SK-N-SH (cell line): ENCODE measurements around the gene TMEM178A. TPM values are rescaled to one million over a fixed set of nuclear protein-coding genes. Genes with fewer than 3 reads are reported as not detected.

Experiments used
- CTCF ChIA-PET: fragments of 300-600, 350-600 bp; formaldehyde crosslinking; extraction: SDS; loops from one replicate; lab custom pipeline; 2021; lab: Yijun Ruan, JAX
- POLR2A ChIA-PET: fragments of 350-600 bp; sonication (Branson Sonifier 250); formaldehyde crosslinking; extraction: SDS; loops from one replicate; lab custom pipeline; 2020; ENCODE audit warnings: antibody characterized with exemption, inconsistent platforms; lab: Yijun Ruan, JAX
- DNase-seq: peaks from one replicate; pipeline ENCODE4 v3.0.0; 2012
- H2AFZ ChIP-seq: fragments of 200-600 bp; sonication (generic); 2 replicates; pipeline ENCODE4 v1.8.1; 2016; ENCODE audit warnings: antibody characterized with exemption, mild to moderate bottlenecking, low read depth
- H3F3A ChIP-seq: fragments of 200-600 bp; sonication (generic); replicated peaks from 2 replicates; pipeline ENCODE3; 2016; ENCODE audit warnings: antibody characterized with exemption, mild to moderate bottlenecking; ENCODE audit not compliant: insufficient read depth
- H3K27ac ChIP-seq, 2 experiments: fragments of 200-500 bp in 1 of 2; fragments of 200-600 bp in 1 of 2; sonication (Bioruptor generic) in 1 of 2; sonication (generic), shearing (Covaris generic) in 1 of 2; 2 replicates each; pipeline versions ENCODE4 v1.5.1 to v1.6.1; 2014 to 2016; ENCODE audit warnings: low read depth in 2 of 2, inconsistent platforms in 1 of 2, low read length in 1 of 2, mild to moderate bottlenecking in 1 of 2, mixed read lengths in 1 of 2
- H3K27me3 ChIP-seq: fragments of 200-600 bp; sonication (generic), shearing (Covaris generic); 2 replicates; pipeline ENCODE4 v1.6.1; 2016; ENCODE audit warnings: mixed run types; ENCODE audit not compliant: insufficient read depth
- H3K36me3 ChIP-seq, 2 experiments: fragments of 200-500 bp in 1 of 2; fragments of 200-600 bp in 1 of 2; sonication (Bioruptor generic) in 1 of 2; sonication (generic) in 1 of 2; replicated peaks in 1 of 2; 2 replicates each; pipeline versions ENCODE3 to v1.5.1; 2014 to 2016; ENCODE audit warnings: low read length in 1 of 2, mild to moderate bottlenecking in 1 of 2; ENCODE audit not compliant: insufficient read depth in 2 of 2, control insufficient read depth in 1 of 2
- H3K4me1 ChIP-seq, 2 experiments: fragments of 200-500 bp in 1 of 2; fragments of 200-600 bp in 1 of 2; sonication (Bioruptor generic) in 1 of 2; sonication (generic), shearing (Covaris generic) in 1 of 2; 2 replicates each; pipeline versions ENCODE4 v1.5.1 to v1.6.1; 2014 to 2016; ENCODE audit warnings: low read depth in 1 of 2, low read length in 1 of 2, mixed run types in 1 of 2; ENCODE audit not compliant: insufficient read depth in 2 of 2, control insufficient read depth in 1 of 2
- H3K4me2 ChIP-seq: fragments of 200-600 bp; sonication (generic), shearing (Covaris generic); 2 replicates; pipeline ENCODE4 v1.6.1; 2017; ENCODE audit warnings: mixed run types
- H3K4me3 ChIP-seq, 2 experiments: fragments of 200-500 bp in 1 of 2; fragments of 200-600 bp in 1 of 2; sonication (Bioruptor generic) in 1 of 2; sonication (generic), shearing (Covaris generic) in 1 of 2; 2 replicates each; pipeline versions ENCODE4 v1.5.1 to v1.8.1; 2014 to 2016; ENCODE audit warnings: low read depth in 2 of 2, inconsistent platforms in 1 of 2, low read length in 1 of 2, mild to moderate bottlenecking in 1 of 2, mixed read lengths in 1 of 2, moderate library complexity in 1 of 2
- H3K79me2 ChIP-seq: fragments of 200-600 bp; sonication (generic); 2 replicates; pipeline ENCODE4 v1.8.1; 2017; ENCODE audit warnings: mild to moderate bottlenecking; ENCODE audit not compliant: insufficient read depth
- H3K9ac ChIP-seq: fragments of 200-600 bp; sonication (generic); 2 replicates; pipeline ENCODE4 v1.6.1; 2017; ENCODE audit warnings: mixed run types
- H3K9me2 ChIP-seq: fragments of 200-600 bp; sonication (generic); 2 replicates; pipeline ENCODE4 v1.6.1; 2017; ENCODE audit warnings: mixed run types
- H3K9me3 ChIP-seq: fragments of 200-600 bp; sonication (generic); 2 replicates; pipeline ENCODE4 v1.6.1; 2017; ENCODE audit warnings: mixed run types, mild to moderate bottlenecking, moderate library complexity
- H4K20me1 ChIP-seq: fragments of 200-600 bp; sonication (generic); 2 replicates; pipeline ENCODE4 v1.6.1; 2017; ENCODE audit warnings: mild to moderate bottlenecking, mixed run types; ENCODE audit not compliant: insufficient read depth
- CHD2 ChIP-seq: fragments of 150-350 bp; IDR thresholded peaks from 2 replicates; pipeline ENCODE4 v1.6.1; 2018; ENCODE audit warnings: low read length; ENCODE audit not compliant: partially characterized antibody
- CTCF ChIP-seq: fragments of 200-600 bp; sonication (generic); IDR thresholded peaks from 2 replicates; pipeline ENCODE4 v1.6.1; 2017; ENCODE audit warnings: antibody characterized with exemption, mild to moderate bottlenecking, moderate library complexity
- EP300 ChIP-seq, 2 experiments: IDR thresholded peaks; 2 replicates each; pipeline versions ENCODE4 v1.4.0 to v1.6.1; 2012; ENCODE audit warnings: borderline replicate concordance in 1 of 2, low read depth in 1 of 2, low read length in 1 of 2
- EZH2phosphoT487 ChIP-seq: fragments of 200-600 bp; sonication (generic); IDR thresholded peaks from 2 replicates; pipeline ENCODE4 v1.6.1; 2017; ENCODE audit warnings: low read depth, mixed run types, mild to moderate bottlenecking, antibody characterized with exemption, moderate library complexity, borderline replicate concordance
- FOXM1 ChIP-seq: IDR thresholded peaks from 2 replicates; pipeline ENCODE4 v1.4.0; 2012; ENCODE audit warnings: low read depth, mild to moderate bottlenecking
- GABPA ChIP-seq: IDR thresholded peaks from 2 replicates; pipeline ENCODE4 v1.4.0; 2012; ENCODE audit warnings: low read depth, mild to moderate bottlenecking
- GATA2 ChIP-seq: sonication (generic); formaldehyde crosslinking; IDR thresholded peaks from 2 replicates; pipeline ENCODE4 v1.5.0; 2020; ENCODE audit warnings: mild to moderate bottlenecking, missing genetic modification reagents
- JUND ChIP-seq: IDR thresholded peaks from 2 replicates; pipeline ENCODE4 v1.4.0; 2012
- MEF2A ChIP-seq: IDR thresholded peaks from 2 replicates; pipeline ENCODE4 v1.4.0; 2012; ENCODE audit warnings: low read depth, borderline replicate concordance
- MXI1 ChIP-seq: IDR thresholded peaks from 2 replicates; pipeline ENCODE4 v1.6.1; 2012; ENCODE audit warnings: mild to moderate bottlenecking, low read depth, low read length, improper control_type of control experiment
- NRF1 ChIP-seq: IDR thresholded peaks from 2 replicates; pipeline ENCODE4 v1.6.1; 2012; ENCODE audit warnings: low read depth, mild to moderate bottlenecking, low read length
- POLR2AphosphoS5 ChIP-seq: IDR thresholded peaks from 2 replicates; pipeline ENCODE4 v1.6.1; 2012; ENCODE audit warnings: low read depth, low read length
- RAD21 ChIP-seq: IDR thresholded peaks from 2 replicates; pipeline ENCODE4 v1.6.1; 2012; ENCODE audit warnings: mild to moderate bottlenecking, low read length
- RCOR1 ChIP-seq: fragments of 150-350 bp; IDR thresholded peaks from 2 replicates; pipeline ENCODE4 v1.6.1; 2017; ENCODE audit warnings: antibody characterized with exemption, low read length
- RFX5 ChIP-seq: IDR thresholded peaks from 2 replicates; pipeline ENCODE4 v1.6.1; 2012; ENCODE audit warnings: mild to moderate bottlenecking, improper control_type of control experiment, low read length
- RXRA ChIP-seq: IDR thresholded peaks from 2 replicates; pipeline ENCODE4 v1.4.0; 2012; ENCODE audit warnings: low read depth, mild to moderate bottlenecking, borderline replicate concordance
- SIN3A ChIP-seq: IDR thresholded peaks from 2 replicates; pipeline ENCODE4 v1.6.1; 2012; ENCODE audit warnings: low read depth, mild to moderate bottlenecking, low read length, moderate library complexity, borderline replicate concordance
- TCF12 ChIP-seq: IDR thresholded peaks from 2 replicates; pipeline ENCODE4 v1.4.0; 2012
- YY1 ChIP-seq: IDR thresholded peaks from 2 replicates; pipeline ENCODE4 v1.4.0; 2012; ENCODE audit warnings: low read depth, mild to moderate bottlenecking
- ZBTB33 ChIP-seq: IDR thresholded peaks from 2 replicates; pipeline ENCODE4 v1.4.0; 2012; ENCODE audit warnings: low read depth, borderline replicate concordance
- WGBS: methylation state at CpG from one replicate; pipeline ENCODE4 v1.1.6; 2017; ENCODE audit warnings: low lambda C conversion rate; 5-methylcytosine and 5-hydroxymethylcytosine counted together
- polyA plus RNA-seq, 3 experiments: library from polyadenylated mRNA; depleted of rRNA; stranded (reverse); fragments of >200 nt; gene quantifications; 2 replicates each; pipeline ENCODE4 v1.2.3, GENCODE V29; 2012
- TF ChIP-seq, protein P1 (sequence below): IDR thresholded peaks from 2 replicates; pipeline ENCODE4 v1.4.0; 2012; ENCODE audit warnings: low read depth
- TF ChIP-seq, protein P2 (sequence below): IDR thresholded peaks from 2 replicates; pipeline ENCODE4; 2012
- TF ChIP-seq, protein P3 (sequence below): fragments of 150-350 bp; IDR thresholded peaks from 2 replicates; pipeline ENCODE4 v1.6.1; 2016; ENCODE audit warnings: mild to moderate bottlenecking, low read depth, low read length

The TMEM178A gene
- polyA plus RNA-seq, 1 of the 3 experiments (the other 2 are of a cell fraction), result 0.84 TPM

- Histone ChIP-seq H3K4me2 (no peak overlapping the region), H3K4me3 (no peak overlapping the region), H3K9me3 (no peaks in the 10 kb centered on the region), H3F3A (peaks cover 27% of the 10 kb centered on the region), H3K79me2 (peaks cover 35% of the 10 kb centered on the region), H4K20me1 (no peaks in the 10 kb centered on the region), H3K27ac (no peak overlapping the region), H3K36me3 (peaks cover 7 to 36% of the 10 kb centered on the region in 2 experiments), H3K27me3 (no peaks in the 10 kb centered on the region), H3K9me2 (no peaks in the 10 kb centered on the region), H3K9ac (no peak overlapping the region), H3K4me1 (peaks cover 10 to 27% of the 10 kb centered on the region in 2 experiments), H2AFZ (no peak overlapping the region)
- ChIA-PET CTCF (interaction anchor here (0.7 to 8.0 kb wide), 3 partner anchors 18 to 419 kb away, joined by 3 to 88 read pairs (median 3); no protein-coding TSS in a partner anchor), POLR2A (no interaction called here)
- TF ChIP-seq NRF1 (no peak), MXI1 (no peak), RFX5 (no peak), POLR2AphosphoS5 (no peak), RAD21 (no peak), MEF2A (no peak), EZH2phosphoT487 (no peak), YY1 (no peak), ZBTB33 (no peak), CHD2 (no peak), TCF12 (no peak), FOXM1 (no peak)
- TF ChIP-seq, protein P1, sequence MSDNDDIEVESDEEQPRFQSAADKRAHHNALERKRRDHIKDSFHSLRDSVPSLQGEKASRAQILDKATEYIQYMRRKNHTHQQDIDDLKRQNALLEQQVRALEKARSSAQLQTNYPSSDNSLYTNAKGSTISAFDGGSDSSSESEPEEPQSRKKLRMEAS, result no peak
- TF ChIP-seq, protein P2, sequence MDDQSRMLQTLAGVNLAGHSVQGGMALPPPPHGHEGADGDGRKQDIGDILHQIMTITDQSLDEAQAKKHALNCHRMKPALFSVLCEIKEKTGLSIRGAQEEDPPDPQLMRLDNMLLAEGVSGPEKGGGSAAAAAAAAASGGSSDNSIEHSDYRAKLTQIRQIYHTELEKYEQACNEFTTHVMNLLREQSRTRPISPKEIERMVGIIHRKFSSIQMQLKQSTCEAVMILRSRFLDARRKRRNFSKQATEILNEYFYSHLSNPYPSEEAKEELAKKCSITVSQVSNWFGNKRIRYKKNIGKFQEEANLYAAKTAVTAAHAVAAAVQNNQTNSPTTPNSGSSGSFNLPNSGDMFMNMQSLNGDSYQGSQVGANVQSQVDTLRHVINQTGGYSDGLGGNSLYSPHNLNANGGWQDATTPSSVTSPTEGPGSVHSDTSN, result no peak
- 96% methylated on average over 10 of the region's 10 CpGs for WGBS
- DNase-seq, result no peak
Measured at GRCh38 chr2:39733070-39733674, 67.5 kb downstream of the TMEM178A start.

DNA sequence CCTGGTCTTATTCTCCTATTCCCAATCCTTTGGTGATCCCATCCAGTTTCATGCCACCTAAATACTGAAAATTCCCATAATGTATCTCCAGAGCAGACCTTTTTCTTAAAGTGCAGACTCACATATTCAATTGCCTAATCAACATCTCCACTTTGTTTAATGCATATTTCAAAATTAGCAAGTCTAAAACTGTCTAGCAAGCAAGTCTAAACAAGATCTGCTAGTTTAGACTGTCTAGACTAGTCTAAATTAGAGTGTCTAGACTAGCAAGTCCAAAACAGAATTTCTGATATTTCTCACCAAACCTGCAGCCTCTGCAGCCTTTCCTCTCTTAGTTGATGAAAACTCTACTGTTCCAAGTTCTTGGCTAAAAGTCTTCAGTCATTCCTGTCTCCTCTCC lies 68.7 kb downstream of the TMEM178A start:
- Histone ChIP-seq H3K4me3 (no peak overlapping the region), H3K9ac (no peak overlapping the region), H3K27me3 (no peaks in the 10 kb centered on the region), H3K9me3 (no peaks in the 10 kb centered on the region), H4K20me1 (no peaks in the 10 kb centered on the region), H3K9me2 (no peaks in the 10 kb centered on the region), H3K36me3 (peaks cover 7 to 40% of the 10 kb centered on the region in 2 experiments), H3K79me2 (peaks cover 35% of the 10 kb centered on the region), H3K4me1 (peaks cover 8 to 33% of the 10 kb centered on the region in 2 experiments), H3F3A (peaks cover 26% of the 10 kb centered on the region), H3K4me2 (no peak overlapping the region), H3K27ac (no peak overlapping the region), H2AFZ (no peak overlapping the region)
- CTCF ChIA-PET, result no interaction called here
- POLR2A ChIA-PET, result no interaction called here
- no peak for DNase-seq
- TF ChIP-seq YY1, result no peak
- TF ChIP-seq EP300 (IDR thresholded peaks at IDR 0.05; ENCODE audit: borderline replicate concordance in 1 of 2, low read depth in 1 of 2, low read length in 1 of 2), result no peak
- no peak for TF ChIP-seq TCF12
- TF ChIP-seq RAD21, result no peak
- TF ChIP-seq, protein P1, result no peak
- TF ChIP-seq, protein P3, sequence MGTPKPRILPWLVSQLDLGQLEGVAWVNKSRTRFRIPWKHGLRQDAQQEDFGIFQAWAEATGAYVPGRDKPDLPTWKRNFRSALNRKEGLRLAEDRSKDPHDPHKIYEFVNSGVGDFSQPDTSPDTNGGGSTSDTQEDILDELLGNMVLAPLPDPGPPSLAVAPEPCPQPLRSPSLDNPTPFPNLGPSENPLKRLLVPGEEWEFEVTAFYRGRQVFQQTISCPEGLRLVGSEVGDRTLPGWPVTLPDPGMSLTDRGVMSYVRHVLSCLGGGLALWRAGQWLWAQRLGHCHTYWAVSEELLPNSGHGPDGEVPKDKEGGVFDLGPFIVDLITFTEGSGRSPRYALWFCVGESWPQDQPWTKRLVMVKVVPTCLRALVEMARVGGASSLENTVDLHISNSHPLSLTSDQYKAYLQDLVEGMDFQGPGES, result no peak
- no peak for TF ChIP-seq GATA2 (CRISPR knock-in tag)
- TF ChIP-seq JUND, result no peak
- TF ChIP-seq RCOR1, result no peak
- TF ChIP-seq NRF1, result no peak
- TF ChIP-seq CTCF, result no peak
- TF ChIP-seq GABPA, result no peak
- TF ChIP-seq RXRA, result no peak
- no peak for TF ChIP-seq RFX5
- TF ChIP-seq SIN3A, result no peak
- no peak for TF ChIP-seq MEF2A
- no peak for TF ChIP-seq CHD2
